Stimulated activated CD4-positive, alpha-beta T cell treated with anti-CD3 and anti-CD28 coated beads, Interleukin-1b, Interleukin-23, amount 100 ng/mL, for 48 hours (primary cell): ENCODE data around the gene RARB.

ENCODE experiments used
- DNase-seq: peaks from one replicate; pipeline ENCODE4 v3.0.0-alpha.2; 2020

The RARB gene

DNA sequence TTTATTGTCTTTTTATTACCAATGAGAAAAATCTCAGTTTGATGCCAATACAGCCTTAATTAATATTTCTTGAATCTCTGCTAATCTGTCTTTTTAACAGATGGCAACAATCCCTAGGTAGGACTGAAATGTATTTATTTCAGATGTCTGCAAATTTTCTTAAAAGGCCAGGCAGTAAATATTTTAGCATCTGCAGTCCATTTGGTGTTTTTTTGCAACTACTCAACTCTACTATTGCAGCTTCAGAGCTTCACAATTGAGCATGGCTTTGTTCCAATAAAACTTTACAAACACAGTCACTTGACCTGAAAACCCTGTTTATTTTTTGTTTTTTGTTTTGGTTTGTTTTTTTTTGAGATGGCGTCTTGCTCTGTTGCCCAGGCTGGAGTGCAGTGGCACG lies 82.7 kb downstream of the RARB start:
- DNase-seq = no peak

DNA sequence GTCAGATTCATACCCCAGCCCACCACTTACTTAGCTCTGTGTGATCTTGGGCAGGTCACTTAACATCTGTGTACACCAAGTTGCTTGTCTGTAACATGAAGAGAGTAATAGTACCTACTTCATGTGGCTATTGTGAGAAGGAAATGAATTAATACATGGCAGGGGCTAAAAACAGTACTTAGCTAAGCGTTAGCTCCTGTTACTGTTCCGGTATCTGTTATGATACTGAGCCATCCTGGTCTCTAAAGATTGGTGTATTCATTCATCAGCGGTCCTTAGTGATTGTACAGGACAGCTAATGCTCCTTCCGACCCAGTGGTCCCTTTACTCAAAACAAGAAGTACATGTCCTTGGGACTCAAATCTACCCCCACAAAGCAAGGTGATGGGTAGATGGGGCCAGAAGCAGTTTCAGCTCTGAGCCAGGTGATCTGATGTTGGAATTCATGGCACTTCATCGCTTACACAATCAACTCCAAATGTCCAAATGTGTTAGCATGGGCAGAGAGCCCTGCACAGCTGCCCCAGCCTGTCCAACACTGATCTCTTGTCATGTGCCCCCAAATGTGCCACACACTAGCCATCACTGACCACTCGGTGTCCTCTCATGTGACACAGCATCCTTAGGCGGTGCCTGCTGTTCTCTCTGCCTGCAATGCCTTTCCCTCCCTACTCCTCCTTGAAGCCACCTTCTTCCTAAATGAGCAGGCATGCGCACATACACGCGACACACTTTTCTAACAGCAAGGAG lies 84.1 kb downstream of the RARB start:
- no peak for DNase-seq

DNA sequence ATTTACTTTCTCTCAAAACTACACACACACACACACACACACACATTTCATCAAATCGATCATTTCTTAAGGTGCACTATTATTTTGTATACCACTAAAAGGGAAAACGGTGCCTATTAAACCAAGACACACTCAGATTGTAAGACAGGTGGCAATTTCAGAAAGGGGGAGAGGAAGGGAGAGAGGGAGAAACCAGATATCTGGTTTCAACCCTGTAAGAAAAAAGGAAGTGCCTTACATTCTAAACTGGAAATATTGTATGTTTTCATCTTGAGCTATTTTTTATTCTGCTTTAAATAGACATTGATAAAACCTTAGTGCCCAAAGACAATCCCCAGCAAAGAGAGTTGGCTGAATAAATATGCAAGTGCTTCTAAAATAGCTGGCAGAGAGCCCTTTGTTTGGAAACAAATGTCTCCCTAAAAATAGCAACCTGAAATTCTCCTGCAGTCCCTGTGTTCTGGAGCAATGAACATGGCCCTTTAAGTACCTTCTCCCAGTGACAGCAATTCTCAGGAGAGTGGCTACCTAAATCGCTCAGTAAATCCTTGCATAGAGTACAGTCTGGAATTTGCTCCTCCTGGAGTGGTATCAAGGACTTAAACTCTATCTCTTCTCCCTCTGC lies 85.7 kb downstream of the RARB start:
- DNase-seq = no peak

DNA sequence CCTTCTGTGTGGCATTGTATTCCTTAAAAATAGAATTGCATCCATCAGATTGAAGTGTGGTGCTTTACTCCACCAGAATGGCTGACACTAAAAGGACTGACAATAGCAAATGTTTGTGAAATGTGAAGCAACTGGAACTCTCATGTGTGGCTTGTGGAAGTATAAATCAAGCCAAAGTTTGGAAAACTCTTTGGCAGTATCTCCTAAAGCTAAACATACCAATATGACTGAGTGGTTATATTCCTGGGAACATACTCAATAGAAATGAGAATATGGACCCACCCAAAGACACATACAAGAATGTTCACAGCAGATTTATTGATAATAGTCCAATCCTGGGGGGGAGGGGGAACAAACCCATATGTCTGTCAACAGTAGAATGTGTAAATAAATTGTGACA lies 87.1 kb downstream of the RARB start:
- DNase-seq = no peak

DNA sequence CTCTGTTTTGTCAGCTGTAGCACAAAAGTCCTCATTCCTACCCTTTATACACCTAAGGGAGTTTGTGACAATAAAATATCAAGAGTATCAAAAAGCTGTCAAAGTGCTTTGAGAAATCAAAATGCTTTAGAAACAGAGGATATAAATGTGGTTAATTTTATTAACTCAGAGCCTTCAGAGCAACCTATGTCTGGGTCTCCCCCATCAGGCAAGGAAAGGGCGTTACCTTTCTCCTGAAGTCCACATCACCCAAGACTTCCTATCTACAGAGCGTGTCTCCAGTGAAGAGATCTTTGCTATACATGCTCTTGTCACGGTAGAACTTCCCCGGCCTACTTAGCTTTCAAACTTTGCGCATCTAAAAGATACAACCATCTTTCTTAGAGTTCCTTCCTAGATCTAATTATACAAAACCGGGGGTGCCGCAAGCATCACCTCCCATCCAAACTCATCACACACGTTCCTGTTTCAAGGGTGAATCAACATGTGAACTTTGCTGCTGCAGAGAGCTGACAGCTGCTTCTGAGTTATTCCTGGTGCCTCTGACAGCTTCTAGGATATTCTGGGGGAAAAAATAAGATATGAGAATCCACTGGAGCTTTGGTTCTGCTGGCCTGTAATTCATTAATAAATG lies 93.0 kb downstream of the RARB start:
- DNase-seq = no peak

DNA sequence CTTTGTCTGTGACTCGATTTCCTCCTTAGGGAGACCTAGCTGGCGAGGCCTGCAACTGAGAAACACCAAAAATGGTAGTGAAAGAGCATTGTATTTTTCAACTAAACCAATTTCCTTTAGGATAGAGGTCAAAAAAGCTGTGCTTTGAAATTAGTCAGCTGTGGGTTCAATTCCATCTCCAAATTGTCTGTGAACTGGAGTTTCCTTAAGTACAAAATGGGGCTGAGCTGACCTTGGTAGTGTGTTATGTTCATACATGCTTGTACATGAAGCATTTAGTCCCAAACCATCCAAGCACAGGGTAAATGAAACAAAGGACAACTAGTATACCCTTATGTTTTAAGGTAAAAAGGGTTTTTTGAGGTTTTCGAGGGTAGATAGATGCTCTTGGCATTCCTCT lies 99.3 kb downstream of the RARB start:
- no peak for DNase-seq

DNA sequence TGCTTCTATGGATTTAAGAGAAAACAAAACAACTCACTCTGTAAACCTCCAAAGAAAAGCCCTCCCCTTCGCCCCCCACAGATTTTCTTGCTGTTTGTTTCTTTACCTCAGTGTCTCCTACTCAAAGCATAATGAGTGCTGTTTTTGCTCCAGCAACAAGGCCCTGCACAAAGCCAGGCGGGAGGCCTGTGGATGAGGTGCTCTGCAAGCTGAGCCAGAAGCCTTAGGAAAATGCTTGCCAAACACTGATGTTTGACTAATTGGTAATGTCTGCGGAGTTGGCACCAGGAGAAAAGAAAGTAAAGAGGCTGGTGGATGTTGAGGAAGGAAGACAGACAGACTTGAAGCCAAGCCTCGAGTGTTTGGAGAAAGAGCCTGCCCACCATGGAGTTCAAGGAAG lies 99.7 kb downstream of the RARB start:
- DNase-seq = no peak

DNA sequence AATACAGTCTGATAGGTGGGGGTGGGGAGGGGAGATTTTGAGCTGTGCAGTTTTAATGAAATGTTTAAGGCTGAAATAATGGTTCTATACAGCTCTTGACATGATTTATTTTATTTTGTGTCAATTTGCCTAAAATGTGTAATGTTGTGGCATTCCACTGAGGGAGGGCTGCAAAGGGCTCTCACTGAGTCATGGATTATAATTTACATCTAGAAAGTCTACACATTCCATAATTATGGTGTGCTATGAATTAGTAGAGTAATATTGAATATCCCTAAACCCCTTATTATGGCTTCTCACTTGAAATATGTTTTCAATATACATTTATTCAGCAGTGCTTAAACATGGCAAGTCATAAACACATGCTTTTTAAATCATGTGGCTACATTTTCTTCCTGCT lies 103.9 kb downstream of the RARB start:
- no peak for DNase-seq

DNA sequence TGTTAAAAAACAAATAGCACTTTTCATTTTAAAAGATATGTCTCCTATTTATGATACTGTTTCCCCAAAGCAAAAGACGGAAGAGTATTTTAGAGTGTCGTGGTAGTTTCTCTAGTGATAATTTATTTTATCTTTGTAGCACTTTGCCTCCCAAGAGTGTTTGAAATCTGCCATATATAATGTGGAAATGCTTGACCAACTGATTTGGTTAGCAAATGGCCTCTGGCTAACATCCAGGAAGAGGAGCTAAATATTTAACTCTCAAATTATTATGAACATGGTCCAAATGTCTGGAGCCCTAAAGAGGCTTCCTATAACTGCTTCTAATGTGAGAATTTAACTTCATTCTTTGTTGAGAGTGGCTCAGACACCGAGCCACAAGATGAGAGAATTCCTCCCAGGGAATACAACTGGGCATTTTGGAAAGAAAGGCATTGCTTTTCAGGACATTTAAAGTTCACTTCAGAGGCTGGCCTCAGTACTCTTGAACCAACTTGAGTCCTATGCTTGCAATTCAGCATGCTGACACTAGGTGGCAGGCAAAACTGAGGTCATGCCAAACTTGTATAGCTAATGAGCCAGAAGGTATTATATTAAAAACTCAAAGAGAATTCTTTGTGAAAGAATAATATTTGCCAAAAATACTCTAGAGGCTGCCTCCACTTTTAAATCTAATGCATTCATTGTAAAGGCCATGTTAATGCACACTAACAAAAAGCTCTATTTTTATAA lies 104.5 kb downstream of the RARB start:
- peak; percentile 33 for DNase-seq

DNA sequence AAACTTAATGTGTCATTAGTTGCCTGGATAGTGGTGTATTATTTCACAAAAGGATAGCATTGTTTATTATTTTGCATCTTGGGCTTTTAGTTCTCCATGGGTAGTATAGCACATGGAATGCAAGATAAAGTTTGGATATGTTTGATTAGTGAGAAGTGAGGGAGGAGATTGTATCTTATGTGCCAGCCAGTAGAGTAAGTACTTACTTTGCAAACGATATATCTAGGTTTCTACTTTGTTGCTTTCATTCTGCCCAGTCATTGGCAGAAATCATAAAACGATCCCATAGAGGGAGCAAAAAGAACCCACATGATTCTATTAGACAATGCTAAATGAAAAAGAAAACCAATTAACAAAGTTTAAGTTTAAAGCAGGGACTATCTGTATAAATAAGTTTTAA lies 105.3 kb downstream of the RARB start:
- DNase-seq = no peak

DNA sequence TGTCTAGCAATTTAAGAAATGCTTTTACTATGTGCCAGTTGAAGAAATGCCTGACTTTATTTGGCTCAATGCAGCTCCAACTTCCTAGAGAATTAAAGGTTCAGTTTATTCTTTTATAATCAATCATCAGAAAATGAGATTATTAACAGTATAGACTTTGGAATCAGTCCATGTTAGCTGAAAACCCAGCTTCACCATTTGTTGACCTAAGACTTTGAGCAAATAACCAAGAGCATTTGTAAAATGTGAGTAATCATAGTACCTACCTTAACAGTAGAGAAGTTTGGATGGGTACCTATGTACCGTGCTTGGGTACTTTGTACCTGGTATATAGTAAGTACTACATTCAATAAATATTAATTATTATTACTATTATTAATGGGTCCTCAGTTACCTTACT lies 105.9 kb downstream of the RARB start:
- DNase-seq = no peak

DNA sequence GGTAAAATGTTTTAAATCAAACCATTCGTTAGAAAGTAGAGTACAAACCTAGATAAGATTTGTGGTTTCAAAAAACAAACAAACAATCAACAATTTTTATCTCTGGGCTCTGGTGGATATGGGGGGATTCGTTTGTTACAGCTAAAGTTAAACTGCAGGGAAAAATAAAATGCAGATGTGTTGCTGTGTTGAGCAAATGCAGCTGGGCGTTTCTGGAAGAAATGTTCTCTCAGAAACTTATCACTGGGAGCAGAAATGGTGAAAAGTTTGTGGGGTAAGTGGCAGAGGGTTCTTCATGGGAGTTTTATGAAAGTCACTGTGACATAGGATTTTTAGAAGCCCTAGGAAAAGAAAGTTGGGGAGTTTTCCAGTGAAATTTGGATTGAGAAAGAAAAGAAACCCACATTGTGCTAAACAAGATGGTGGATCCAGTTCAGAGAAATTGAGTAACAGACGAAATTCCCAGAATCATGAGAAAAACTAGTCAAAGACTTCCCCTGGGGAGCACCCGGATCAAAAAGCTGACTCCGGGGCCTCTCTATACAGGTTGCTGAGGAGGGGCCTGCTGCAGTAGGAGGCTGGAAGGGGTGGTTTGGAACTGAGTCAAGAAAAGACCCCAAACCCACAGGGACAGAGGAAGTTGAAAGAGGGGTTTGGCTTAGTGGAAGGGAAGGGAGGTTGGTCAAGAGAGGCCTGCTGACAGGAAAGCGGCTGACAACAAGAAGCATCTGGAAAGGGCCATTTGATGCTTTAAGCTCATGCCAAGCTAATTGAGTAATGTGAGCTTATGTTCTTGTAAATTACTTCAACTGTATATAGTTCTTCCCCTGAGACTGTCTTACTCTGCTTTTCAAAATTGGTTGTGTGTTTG lies 108.7 kb downstream of the RARB start:
- no peak for DNase-seq

DNA sequence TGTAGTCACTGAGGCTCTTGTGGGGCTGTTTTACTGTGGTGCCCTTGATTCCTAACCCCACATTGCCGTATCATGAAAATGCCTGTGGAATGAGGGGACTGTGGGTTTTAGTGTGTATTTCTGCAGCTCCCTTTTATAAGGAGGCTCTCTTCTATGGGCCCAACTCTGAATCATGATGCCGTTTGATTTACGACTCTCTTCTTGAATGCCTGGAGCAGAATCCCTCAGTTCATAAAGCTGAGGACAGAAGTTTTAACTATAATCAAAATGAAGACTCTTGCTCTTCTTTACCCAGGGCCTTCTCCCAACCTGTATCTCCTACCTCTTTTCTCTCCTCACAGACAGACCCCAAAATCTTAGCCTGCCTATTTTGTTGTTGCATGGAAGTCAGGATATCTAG lies 109.5 kb downstream of the RARB start:
- no peak for DNase-seq

DNA sequence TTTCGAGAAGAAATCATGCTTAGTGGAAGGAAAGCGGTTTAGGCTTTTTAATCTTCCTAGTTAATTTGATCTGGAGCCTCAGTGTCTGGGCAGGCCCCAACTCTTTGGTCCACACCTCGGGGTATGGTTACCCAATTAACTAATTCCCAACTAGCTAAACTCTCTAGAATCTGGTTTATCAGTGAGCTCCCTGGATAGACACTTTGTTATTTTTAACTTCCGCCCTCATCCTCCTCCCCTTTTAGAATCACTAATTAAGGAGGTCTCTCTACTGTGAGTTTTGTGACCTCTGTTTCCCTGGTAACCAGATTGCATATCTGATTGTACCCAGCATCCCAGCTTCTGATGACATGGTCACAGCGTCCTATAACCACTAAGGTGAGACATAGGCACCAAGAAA lies 112.2 kb downstream of the RARB start:
- DNase-seq = no peak

DNA sequence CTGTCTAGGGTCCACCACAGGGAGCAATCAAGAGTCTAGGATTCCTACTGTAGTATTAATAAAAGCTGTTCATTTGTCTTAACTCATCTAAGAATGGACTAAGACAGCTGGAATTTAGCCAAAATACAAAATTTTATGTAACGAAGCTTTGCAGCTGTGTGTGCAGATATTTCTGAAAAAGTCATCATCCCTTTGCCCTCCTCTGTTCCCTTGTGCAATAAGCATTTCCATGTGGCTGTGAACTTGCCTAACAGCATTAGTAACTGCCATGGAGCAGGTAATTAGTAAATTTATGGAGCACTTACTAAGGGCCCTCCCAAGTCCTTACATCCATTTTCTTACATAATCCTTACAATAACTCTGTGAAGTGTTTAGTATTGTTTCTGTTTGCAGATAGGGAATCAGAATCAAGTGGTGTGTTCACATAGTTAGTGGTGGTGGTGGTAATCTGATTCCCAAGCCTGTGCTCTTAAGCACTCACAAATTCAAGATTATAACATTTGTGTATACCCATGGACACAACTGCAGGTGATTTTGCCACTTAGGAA lies 114.5 kb downstream of the RARB start:
- no peak for DNase-seq

DNA sequence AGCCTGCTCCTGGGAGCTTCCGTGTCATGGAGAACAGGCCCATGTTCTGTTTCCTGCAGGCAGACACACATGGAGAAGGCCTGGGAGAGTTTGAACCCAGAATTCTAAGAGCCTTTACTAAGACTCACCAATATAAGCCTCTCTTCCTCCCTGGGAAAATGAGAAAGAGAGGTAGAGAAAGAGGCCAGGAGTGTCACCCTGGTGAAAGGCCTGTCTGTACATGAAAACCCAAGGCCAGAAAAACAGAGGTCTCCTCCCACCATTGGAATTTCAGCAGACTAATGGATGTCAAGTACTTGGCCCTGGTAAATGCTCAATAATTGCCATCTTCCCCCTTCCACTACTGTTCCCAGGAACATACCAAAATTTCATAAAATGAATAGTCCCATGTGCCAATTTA lies 119.0 kb downstream of the RARB start:
- DNase-seq = no peak

DNA sequence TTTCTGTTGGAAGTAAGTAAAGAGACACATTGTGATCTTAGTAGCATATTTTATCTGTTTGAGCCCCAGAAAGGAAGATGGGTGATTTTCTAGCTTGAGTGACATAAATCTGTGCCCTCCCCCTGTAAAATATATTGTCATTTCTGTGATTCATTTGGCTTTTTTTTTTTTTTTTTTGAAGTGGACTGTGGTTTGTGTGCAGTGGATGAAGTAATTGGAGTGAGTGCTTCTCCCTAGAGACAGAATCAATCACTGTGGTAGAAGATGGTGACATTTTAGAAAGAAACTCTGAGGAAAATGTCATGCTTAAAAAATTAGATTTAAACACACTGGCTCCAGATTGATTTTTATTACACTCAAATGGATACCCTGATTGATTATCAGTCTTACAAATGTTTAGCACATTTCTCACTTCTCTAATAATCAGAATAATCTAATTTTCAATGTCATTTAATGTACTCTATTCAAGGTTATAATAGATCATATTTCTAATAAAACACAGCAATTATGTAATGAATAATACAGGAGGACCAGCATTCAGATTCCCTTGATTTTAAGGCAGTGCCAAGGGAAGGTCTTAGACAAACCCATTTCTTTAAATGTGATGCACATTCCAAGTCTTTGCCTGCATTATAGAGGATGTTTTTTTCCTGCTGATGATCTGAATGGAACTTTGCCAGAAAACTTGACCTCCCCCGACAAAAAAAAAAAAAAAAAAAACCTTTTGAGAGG lies 120.0 kb downstream of the RARB start:
- DNase-seq = no peak

DNA sequence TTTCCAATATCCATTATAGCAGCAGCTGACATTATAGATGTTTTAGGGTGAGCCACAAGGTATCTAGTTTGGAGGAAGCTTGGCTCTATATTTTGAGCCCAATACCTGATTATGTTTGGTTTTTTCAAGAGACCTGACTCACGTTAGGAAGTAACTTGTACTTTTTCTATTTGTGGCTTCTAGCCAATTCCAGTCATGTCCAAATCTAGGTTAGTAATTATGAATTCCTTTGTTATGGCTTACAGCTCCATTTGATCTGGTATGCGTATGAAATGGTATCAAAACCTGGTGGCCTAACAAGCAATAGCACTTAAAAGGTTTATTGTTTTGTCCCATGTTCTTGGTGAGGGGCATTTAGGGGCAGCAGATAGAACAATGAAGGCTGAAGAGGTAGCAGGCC lies 120.8 kb downstream of the RARB start:
- DNase-seq = no peak

DNA sequence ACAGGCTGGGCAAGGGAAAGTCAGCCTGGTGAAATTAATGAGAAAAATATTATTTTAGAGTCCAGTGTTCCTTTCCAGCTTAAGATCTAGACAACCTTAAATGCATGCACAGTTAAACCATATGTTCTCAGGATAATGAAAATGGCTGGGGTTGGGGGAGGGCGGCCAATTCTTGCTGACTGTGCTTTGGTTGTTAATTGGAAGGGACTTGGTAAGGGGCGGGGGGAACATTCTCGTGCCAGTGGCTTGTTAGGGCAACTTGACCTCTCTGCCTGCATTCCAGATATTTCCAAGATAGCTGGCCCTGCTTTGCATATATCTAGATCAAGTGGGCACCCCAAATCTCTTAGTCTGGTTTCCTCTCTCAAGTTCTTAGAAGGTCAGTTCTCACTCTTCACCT lies 124.2 kb downstream of the RARB start:
- DNase-seq = no peak

DNA sequence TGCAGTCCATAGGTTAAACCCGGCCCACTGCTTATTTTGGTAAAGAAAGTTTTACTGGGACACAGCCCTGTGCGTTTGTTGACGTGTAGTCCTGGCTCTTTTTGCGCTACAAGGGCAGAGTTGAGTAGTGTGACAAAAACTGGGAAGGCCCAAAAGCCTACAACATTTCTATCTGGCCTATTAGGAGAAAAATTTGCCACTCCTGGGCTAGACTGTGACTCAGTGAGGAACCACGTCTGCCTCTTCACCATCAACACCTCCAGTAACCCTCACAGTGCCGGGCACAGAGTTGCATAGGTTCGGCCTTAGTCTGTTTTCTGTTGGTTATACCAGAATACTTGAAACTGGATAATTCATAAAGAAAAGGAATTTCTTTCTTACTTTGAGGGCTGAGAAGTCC lies 126.3 kb downstream of the RARB start:
- no peak for DNase-seq

DNA sequence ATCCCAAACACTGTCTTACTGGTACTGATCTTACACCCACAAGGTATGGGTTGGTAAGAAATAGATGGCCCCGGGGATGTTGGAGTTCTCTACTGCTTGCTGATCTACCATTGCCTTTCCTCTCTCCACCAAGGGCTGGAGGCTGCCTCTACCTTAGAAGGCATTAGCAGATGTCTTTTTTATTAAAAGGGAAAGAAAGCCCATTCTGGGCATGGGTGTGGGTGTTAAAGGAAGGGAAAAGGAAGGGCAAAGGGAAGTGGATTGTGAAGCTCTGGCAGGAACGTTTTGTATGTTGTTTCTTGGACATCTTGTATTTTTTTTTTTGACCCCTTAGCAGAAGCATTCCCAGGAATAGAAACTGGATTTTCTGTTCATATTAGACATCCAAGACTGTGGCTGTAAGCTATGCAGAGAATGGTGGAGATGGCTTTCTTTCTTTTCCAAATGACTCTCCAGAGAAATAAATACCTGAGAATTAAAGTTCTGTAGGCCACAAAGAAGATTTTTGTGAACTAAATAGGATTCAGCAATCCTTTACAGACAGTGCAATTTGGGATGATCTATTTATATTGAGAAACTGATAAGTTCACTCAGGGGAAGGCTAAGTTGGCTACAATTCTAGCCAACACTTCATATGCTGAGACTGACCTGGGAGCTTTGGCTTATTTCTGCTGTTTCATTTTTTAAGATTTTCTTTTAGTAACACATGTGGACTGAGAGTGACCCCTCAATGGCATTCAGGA lies 127.8 kb downstream of the RARB start:
- DNase-seq = no peak
